ENCODE data around the gene TESK2. TPM values are rescaled to one million over a fixed set of nuclear protein-coding genes. Genes with fewer than 3 reads are reported as not detected.

Gene TESK2
- total and polyA plus RNA-seq, 2 of the 8 experiments (the other 6 are each of a cell fraction or from before 2014, with no cell fraction given): 10.8 to 12.6 TPM

GRCh38 chr1:45364294-45364693 is 126.7 kb downstream of the TESK2 start:
- no peak overlapping the region for H3K4me3 ChIP-seq (ENCODE audit: extremely low read depth in 1 of 4, insufficient read depth in 2 of 4, low read depth in 3 of 4, low read length in 4 of 4)
- 91% methylated on average over 2 of the region's 2 CpGs; no CpG with 5 or more reads in 1 of the 2 experiments for WGBS, 2 experiments (ENCODE audit: extremely low coverage in 1 of 2, insufficient coverage in 1 of 2, insufficient read length in 1 of 2, insufficient replicate concordance in 2 of 2, low coverage in 1 of 2, low lambda C conversion rate in 2 of 2, missing lambda C conversion rate in 1 of 2)
- no peak overlapping the region for H3K14ac ChIP-seq (ENCODE audit: insufficient read length)
- H2BK20ac ChIP-seq (ENCODE audit: low read length): no peak overlapping the region
- H4K91ac ChIP-seq (replicated peaks; ENCODE audit: insufficient read length, low read length): no peak overlapping the region
- no peak overlapping the region for H2BK15ac ChIP-seq (ENCODE audit: low read length)
- H3K36me3 ChIP-seq (ENCODE audit: control insufficient read depth in 2 of 4, insufficient read depth in 4 of 4, low read length in 3 of 4): no peaks in the 10 kb centered on the region
- H3K23me2 ChIP-seq (ENCODE audit: low read depth, low read length): no peaks in the 10 kb centered on the region
- H2BK5ac ChIP-seq (ENCODE audit: low read depth, low read length): no peak overlapping the region
- FAIRE-seq: no peak
- no peak overlapping the region for H3K23ac ChIP-seq (ENCODE audit: insufficient read length)
- no peak overlapping the region for H3K9ac ChIP-seq (replicated peaks in 1 of 4; ENCODE audit: extremely low read depth in 1 of 4, low read depth in 3 of 4, low read length in 3 of 4)
- no peak overlapping the region for H3K27ac ChIP-seq (ENCODE audit: low read depth, low read length)
- no peak overlapping the region for H4K8ac ChIP-seq (ENCODE audit: extremely low read depth, insufficient read depth, low read length)
- no peak overlapping the region for H2BK12ac ChIP-seq (ENCODE audit: low read depth, low read length)
- ChIA-PET POLR2A (ENCODE audit: partially characterized antibody) (interaction anchor here (2.6 kb wide), 1 partner anchor 24 kb away, joined by 7 read pairs; the partner anchor contains the start of genes MUTYH and TOE1), CTCF (ENCODE audit: partially characterized antibody) (interaction anchor here (0.7 to 3.5 kb wide), 5 partner anchors 24 to 345 kb away, joined by 3 to 17 read pairs (median 3); partner anchors contain the start of gene TESK2)
- H3K4me2 ChIP-seq (ENCODE audit: insufficient read depth in 1 of 2, low read depth in 2 of 2, low read length in 2 of 2): no peak overlapping the region
- no peak overlapping the region for H4K5ac ChIP-seq (ENCODE audit: insufficient read length, low read depth, low read length)
- H3K4me1 ChIP-seq (replicated peaks in 1 of 4; ENCODE audit: control insufficient read depth in 3 of 4, insufficient read depth in 4 of 4, low read length in 3 of 4): peaks cover 2 to 11% (median 8%) of the 10 kb centered on the region in 4 experiments
- DNase-seq (ENCODE audit: low read depth in 1 of 2, low spot score in 2 of 2): no peak
- H3K18ac ChIP-seq (ENCODE audit: extremely low read depth, low read length): no peak overlapping the region
- H3K9me3 ChIP-seq (ENCODE audit: insufficient read depth in 2 of 2, low read depth in 1 of 2, low read length in 1 of 2): no peaks in the 10 kb centered on the region
- no peaks in the 10 kb centered on the region for H3K27me3 ChIP-seq (replicated peaks in 1 of 4; ENCODE audit: control insufficient read depth in 3 of 4, extremely low read depth in 1 of 4, insufficient read depth in 3 of 4, low read length in 3 of 4)
- no peaks in the 10 kb centered on the region for H3K79me1 ChIP-seq (ENCODE audit: low read depth, low read length)
- H3K4ac ChIP-seq (replicated peaks; ENCODE audit: insufficient read length, low read depth, low read length): no peak overlapping the region
- H3K56ac ChIP-seq (replicated peaks; ENCODE audit: insufficient read length, low read depth, low read length): no peak overlapping the region
- no peak overlapping the region for H2BK120ac ChIP-seq (replicated peaks; ENCODE audit: low read depth, low read length)
- no peaks in the 10 kb centered on the region for H3K79me2 ChIP-seq (ENCODE audit: control insufficient read depth in 1 of 2, insufficient read depth in 2 of 2, low read length in 2 of 2)
- H2AK5ac ChIP-seq (ENCODE audit: low read depth, low read length): no peak overlapping the region
- no peaks in the 10 kb centered on the region for H4K20me1 ChIP-seq (replicated peaks in 1 of 2; ENCODE audit: control insufficient read depth in 1 of 2, insufficient read depth in 2 of 2, low read length in 2 of 2)
- no peak overlapping the region for H2AFZ ChIP-seq (ENCODE audit: low read length)
- no peak for TF ChIP-seq KDM4A (IDR thresholded peaks at IDR 0.05; ENCODE audit: low read depth, low read length, severe bottlenecking)
- no peak for TF ChIP-seq KDM1A (IDR thresholded peaks at IDR 0.05; ENCODE audit: borderline replicate concordance, low read length)
- TF ChIP-seq, protein P1, sequence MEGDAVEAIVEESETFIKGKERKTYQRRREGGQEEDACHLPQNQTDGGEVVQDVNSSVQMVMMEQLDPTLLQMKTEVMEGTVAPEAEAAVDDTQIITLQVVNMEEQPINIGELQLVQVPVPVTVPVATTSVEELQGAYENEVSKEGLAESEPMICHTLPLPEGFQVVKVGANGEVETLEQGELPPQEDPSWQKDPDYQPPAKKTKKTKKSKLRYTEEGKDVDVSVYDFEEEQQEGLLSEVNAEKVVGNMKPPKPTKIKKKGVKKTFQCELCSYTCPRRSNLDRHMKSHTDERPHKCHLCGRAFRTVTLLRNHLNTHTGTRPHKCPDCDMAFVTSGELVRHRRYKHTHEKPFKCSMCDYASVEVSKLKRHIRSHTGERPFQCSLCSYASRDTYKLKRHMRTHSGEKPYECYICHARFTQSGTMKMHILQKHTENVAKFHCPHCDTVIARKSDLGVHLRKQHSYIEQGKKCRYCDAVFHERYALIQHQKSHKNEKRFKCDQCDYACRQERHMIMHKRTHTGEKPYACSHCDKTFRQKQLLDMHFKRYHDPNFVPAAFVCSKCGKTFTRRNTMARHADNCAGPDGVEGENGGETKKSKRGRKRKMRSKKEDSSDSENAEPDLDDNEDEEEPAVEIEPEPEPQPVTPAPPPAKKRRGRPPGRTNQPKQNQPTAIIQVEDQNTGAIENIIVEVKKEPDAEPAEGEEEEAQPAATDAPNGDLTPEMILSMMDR (IDR thresholded peaks at IDR 0.05; ENCODE audit: control extremely low read depth in 1 of 3, insufficient read depth in 1 of 3, low read depth in 1 of 3, low read length in 3 of 3): no peak
- TF ChIP-seq EZH2 (IDR thresholded peaks at IDR 0.05; ENCODE audit: low read depth, low read length, severe bottlenecking): no peak
- TF ChIP-seq CREB1 (IDR thresholded peaks at IDR 0.05): no peak
- TF ChIP-seq POU5F1 (IDR thresholded peaks at IDR 0.05; ENCODE audit: low read depth, low read length): no peak
- no peak for TF ChIP-seq MAX (IDR thresholded peaks at IDR 0.05)
- no peak for TF ChIP-seq USF2 (IDR thresholded peaks at IDR 0.05; ENCODE audit: low read length)
- TF ChIP-seq EP300 (IDR thresholded peaks at IDR 0.05; ENCODE audit: borderline replicate concordance in 1 of 2, low read depth in 2 of 2, low read length in 2 of 2): no peak
